ENCODE measurements around the gene SOX18.

The SOX18 gene

DNA sequence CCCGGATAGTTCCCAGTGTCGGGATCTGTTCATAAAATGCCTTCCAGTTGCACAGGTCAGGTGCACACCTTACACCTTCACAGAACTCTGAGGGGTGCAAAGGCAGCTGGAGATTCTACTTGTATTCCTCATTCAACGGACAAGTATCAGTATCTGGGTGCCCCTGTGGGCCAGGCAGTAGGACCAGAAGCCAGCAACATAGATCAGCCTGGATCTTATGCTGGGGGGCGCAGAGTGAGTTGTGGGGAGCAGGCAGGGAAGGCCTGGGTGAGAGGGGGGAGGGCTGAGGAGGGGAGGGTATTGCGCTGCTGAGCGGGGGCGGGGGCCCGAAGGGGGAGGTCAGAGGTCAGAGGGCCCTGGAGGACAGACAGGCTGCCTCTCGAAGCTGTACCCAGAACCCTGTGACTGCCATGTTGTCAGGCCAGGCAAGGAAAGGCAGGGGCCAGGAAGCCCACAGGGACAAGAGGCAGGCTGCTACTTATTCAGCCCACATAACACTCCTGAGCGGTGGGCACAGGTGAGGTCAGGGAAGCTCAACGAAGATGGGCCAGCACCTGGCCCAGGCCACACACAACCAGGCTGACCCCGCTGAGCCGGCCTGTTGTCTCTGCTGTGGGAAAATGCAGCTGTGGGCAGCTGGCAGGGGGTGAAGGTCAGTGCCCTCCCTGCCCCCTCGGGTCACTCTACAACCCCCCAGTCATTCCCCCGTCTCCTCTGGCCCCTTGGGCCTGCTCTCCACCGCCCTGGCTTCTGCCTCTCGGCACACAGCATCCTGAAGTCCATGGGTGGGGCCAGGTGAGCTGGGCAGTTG lies 31.6 kb upstream of the SOX18 start:
- H3K4me1 ChIP-seq (ENCODE audit: control insufficient read depth, insufficient read depth, low read length) = peaks cover 45% of the 10 kb centered on the region

DNA sequence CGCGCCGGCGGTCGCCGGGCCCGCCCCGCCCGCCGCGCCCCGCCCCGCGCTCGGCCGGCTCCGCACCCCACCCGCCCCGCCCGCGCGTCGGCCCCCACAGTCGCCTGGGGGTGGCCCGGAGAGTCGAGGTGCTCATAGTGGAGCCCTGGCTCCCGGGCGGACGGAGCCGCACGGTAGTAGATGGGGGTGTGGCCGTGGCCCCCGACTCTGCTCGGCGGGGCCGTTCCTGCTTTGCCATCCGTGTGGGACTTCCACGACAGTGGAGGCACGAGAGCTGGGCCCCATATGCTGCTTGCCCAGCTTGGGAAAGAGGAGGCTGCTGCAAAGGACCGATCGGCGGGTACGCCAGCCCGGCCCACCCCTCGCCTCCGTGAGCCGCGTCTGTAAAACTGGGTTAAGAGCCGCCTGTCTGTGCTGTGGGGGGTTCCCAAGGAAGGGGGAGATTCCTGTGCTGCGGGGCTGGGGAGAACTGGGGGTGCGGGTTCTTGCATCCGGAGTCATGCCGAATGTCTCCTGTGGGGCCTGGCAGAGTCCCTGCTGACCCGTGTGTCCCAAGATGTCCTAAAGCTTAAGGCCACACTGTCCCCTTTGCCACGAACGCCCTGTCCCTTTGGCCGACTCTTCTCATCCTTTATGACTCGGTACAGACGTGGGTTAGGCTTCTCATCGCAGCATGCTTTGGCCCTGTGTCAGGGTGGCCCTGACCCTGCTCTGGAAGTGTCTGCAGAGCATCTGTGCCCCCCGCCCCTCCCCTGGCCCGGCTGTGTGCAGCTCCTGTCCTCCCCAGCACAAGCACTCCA lies 30.8 kb upstream of the SOX18 start, which contains the start of gene OPRL1:
Gene OPRL1, plus strand, starts transcription at position 70 of the 800 bp plus-strand sequence. CDS start 12,639 bp downstream, outside the sequence.
- peak within 1 kb of the TSS; percentile 59 for H3K4me3 ChIP-seq (ENCODE audit: insufficient read depth, low read depth, low read length)
- no peak within 1 kb of the TSS for H3K27ac ChIP-seq (ENCODE audit: insufficient read depth, low read depth, low read length, poor library complexity, severe bottlenecking)
- peaks cover 53% of the 10 kb centered on the region for H3K27me3 ChIP-seq (ENCODE audit: control insufficient read depth, insufficient read depth, low read length, poor library complexity, severe bottlenecking)
- WGBS, 2 experiments = 11% methylated on average over 62 of the region's 62 CpGs
- H3K4me1 ChIP-seq (ENCODE audit: control insufficient read depth, insufficient read depth, low read length) = peaks cover 45% of the 10 kb centered on the region
- H3K36me3 ChIP-seq (ENCODE audit: control insufficient read depth, insufficient read depth, low read length) = no peaks in the 10 kb centered on the region
- H3K9me3 ChIP-seq (ENCODE audit: control insufficient read depth, low read length) = no peaks in the 10 kb centered on the region

More for the DNA sequence above, 31.6 kb upstream of the SOX18 start:
- H3K27ac ChIP-seq (ENCODE audit: insufficient read depth, low read depth, low read length, poor library complexity, severe bottlenecking) = no peak overlapping the region
- no peaks in the 10 kb centered on the region for H3K36me3 ChIP-seq (ENCODE audit: control insufficient read depth, insufficient read depth, low read length)
- H3K4me3 ChIP-seq (ENCODE audit: insufficient read depth, low read depth, low read length) = peak overlapping the region; percentile 59
- peaks cover 61% of the 10 kb centered on the region for H3K27me3 ChIP-seq (ENCODE audit: control insufficient read depth, insufficient read depth, low read length, poor library complexity, severe bottlenecking)
- WGBS, 2 experiments = 84 to 85% methylated on average over 17 of the region's 17 CpGs
- H3K9me3 ChIP-seq (ENCODE audit: control insufficient read depth, low read length) = no peaks in the 10 kb centered on the region

DNA sequence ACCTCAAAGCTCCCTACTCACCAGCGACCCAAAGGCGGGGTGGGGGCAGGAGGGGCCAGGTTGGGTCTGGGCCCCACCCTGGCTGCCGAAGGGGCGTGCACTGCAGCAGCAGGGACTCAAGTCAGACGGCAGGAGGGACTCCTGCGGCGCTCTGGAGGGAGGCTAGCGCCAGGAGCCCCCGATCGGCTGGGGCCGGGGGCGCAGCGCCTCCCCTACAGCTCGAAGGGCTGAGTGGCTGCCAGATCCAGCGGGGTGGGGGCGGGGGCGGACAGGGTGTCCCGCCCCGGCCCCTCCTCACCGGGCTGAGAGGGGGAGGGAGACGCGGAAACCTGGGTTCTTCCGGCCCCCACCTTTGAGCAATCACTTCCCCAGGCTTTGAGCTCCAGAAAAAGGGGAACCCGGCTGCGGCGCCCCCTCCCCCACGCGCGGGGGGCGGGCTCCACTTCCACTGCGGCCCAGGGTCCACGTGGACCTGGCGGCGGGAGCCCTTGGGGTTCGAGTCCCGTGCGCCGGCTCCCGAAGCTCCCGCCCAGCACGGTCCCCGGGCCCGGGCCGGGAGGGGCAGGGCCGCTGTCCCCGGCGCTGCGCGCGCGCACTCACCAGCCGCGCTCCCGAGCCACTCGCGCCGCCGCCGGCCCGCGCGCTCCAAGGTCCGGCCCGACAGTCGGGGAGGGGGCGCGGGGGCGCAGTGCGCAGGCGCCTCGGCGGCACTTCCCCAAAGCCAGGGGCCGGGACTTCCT lies 30.0 kb upstream of the SOX18 start, which contains the start of gene RGS19:
Gene RGS19, minus strand, starts transcription at position 246 of the 740 bp plus-strand sequence. CDS start 2,632 bp downstream, outside the sequence.
- Histone ChIP-seq H3K4me1 (ENCODE audit: control insufficient read depth, insufficient read depth, low read length) (peaks cover 39% of the 10 kb centered on the region), H3K4me3 (ENCODE audit: insufficient read depth, low read depth, low read length) (peak within 1 kb of the TSS; percentile 59), H3K27me3 (ENCODE audit: control insufficient read depth, insufficient read depth, low read length, poor library complexity, severe bottlenecking) (peaks cover 45% of the 10 kb centered on the region), H3K36me3 (ENCODE audit: control insufficient read depth, insufficient read depth, low read length) (no peaks in the 10 kb centered on the region), H3K9me3 (ENCODE audit: control insufficient read depth, low read length) (no peaks in the 10 kb centered on the region), H3K27ac (ENCODE audit: insufficient read depth, low read depth, low read length, poor library complexity, severe bottlenecking) (no peak within 1 kb of the TSS)
- 0% methylated on average over 73 of the region's 73 CpGs for WGBS, 2 experiments

DNA sequence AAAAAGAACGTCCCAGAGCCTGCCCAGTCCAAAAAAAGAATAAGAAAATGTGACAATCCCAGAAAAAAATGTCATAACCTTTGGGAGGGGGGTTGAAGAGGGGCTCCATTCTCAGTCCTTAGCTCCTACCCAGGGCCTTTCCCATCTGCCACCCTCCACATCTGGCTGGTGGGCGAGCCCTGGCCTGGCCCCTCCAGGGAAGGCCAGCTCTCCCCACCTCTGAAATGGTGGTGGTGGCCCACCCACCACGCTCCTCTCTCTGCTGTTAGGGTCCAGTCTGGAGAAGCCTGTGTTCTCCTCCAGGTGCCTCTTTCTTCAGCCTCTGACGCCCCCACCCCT lies 29.5 kb upstream of the SOX18 start:
- Histone ChIP-seq H3K4me3 (ENCODE audit: insufficient read depth, low read depth, low read length) (peak overlapping the region; percentile 59), H3K36me3 (ENCODE audit: control insufficient read depth, insufficient read depth, low read length) (no peaks in the 10 kb centered on the region), H3K27me3 (ENCODE audit: control insufficient read depth, insufficient read depth, low read length, poor library complexity, severe bottlenecking) (peaks cover 40% of the 10 kb centered on the region), H3K4me1 (ENCODE audit: control insufficient read depth, insufficient read depth, low read length) (peaks cover 38% of the 10 kb centered on the region), H3K27ac (ENCODE audit: insufficient read depth, low read depth, low read length, poor library complexity, severe bottlenecking) (no peak overlapping the region), H3K9me3 (ENCODE audit: control insufficient read depth, low read length) (no peaks in the 10 kb centered on the region)
- 34 to 36% methylated on average over 4 of the region's 4 CpGs for WGBS, 2 experiments

DNA sequence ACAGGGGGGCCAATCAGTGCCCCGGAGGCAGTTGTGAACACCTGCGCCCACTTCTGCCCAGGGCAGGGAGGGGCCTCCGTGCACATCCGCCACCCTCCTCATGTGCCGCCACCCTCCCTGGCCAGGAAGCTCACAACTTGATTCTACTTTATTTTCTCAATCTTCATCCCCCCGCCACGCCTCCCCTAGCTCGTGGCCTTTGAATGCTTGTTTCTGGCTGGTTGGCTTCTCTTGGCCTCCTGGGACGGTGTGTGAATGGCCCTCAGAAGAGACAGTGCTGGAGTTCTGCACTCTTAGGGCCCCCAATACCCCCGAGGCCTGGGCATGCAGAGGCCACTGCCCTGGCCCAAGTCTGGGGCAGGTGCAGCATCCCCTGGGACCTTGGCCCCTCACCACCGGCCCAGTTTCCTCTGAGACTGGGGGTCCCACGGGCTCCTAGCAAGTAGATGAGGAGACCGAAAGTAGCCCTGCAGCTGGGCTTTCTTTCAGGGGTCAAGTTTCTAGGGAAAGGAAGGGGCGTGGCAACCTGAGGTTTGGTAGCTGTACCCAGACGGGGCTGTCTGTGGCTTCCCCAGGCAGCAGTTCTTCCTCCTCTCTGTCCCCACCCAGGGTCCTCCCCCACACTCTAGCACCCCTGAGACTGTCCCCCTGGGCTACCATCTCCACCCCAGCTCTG lies 28.6 kb upstream of the SOX18 start:
- Histone ChIP-seq H3K4me1 (ENCODE audit: control insufficient read depth, insufficient read depth, low read length) (peaks cover 33% of the 10 kb centered on the region), H3K27me3 (ENCODE audit: control insufficient read depth, insufficient read depth, low read length, poor library complexity, severe bottlenecking) (peaks cover 31% of the 10 kb centered on the region), H3K9me3 (ENCODE audit: control insufficient read depth, low read length) (no peaks in the 10 kb centered on the region), H3K36me3 (ENCODE audit: control insufficient read depth, insufficient read depth, low read length) (no peaks in the 10 kb centered on the region), H3K27ac (ENCODE audit: insufficient read depth, low read depth, low read length, poor library complexity, severe bottlenecking) (no peak overlapping the region), H3K4me3 (ENCODE audit: insufficient read depth, low read depth, low read length) (no peak overlapping the region)
- WGBS, 2 experiments = 81 to 82% methylated on average over 15 of the region's 15 CpGs

DNA sequence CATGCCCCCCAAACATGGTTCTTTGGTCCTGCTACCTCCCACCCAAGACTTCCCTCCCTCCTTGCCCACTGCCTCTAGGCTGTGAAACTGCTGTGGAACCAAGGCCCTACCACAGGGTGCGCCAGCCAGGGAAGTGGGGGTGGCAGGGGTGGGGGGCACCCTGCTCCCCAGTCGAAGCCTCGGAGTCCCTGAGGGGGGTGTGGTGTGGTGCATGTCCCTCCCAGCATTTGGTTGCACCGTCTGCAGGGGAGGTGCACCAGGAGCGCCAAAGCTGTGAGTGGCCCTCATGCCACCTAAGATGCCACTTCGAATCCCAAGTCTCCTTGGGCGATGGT lies 28.1 kb upstream of the SOX18 start:
- no peaks in the 10 kb centered on the region for H3K9me3 ChIP-seq (ENCODE audit: control insufficient read depth, low read length)
- no peak overlapping the region for H3K4me3 ChIP-seq (ENCODE audit: insufficient read depth, low read depth, low read length)
- H3K36me3 ChIP-seq (ENCODE audit: control insufficient read depth, insufficient read depth, low read length) = no peaks in the 10 kb centered on the region
- H3K27me3 ChIP-seq (ENCODE audit: control insufficient read depth, insufficient read depth, low read length, poor library complexity, severe bottlenecking) = peaks cover 26% of the 10 kb centered on the region
- peaks cover 31% of the 10 kb centered on the region for H3K4me1 ChIP-seq (ENCODE audit: control insufficient read depth, insufficient read depth, low read length)
- H3K27ac ChIP-seq (ENCODE audit: insufficient read depth, low read depth, low read length, poor library complexity, severe bottlenecking) = no peak overlapping the region
- WGBS, 2 experiments = 94 to 96% methylated on average over 7 of the region's 7 CpGs

DNA sequence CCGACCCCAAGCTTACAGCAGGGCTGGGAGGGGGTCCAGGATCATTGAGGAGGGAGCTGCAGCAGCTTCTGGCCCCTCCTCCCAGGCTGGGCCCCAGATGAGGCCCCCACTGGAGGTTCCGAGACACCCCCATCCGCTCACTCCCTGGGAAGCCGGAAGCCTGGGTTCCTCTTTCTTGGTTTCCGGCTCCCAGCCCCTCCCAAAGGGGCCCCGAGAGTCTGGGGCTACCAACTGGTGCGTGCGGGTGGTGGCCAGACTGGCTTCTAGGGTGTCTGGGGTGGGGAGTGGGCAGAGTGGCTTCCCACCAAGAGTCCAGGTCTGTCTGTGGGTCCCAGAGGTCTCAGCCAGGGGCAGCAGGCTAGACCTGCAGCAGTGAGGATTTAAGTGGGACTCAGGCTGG lies 27.7 kb upstream of the SOX18 start:
- 94 to 95% methylated on average over 8 of the region's 8 CpGs for WGBS, 2 experiments
- Histone ChIP-seq H3K9me3 (ENCODE audit: control insufficient read depth, low read length) (no peaks in the 10 kb centered on the region), H3K36me3 (ENCODE audit: control insufficient read depth, insufficient read depth, low read length) (no peaks in the 10 kb centered on the region), H3K27ac (ENCODE audit: insufficient read depth, low read depth, low read length, poor library complexity, severe bottlenecking) (no peak overlapping the region), H3K4me1 (ENCODE audit: control insufficient read depth, insufficient read depth, low read length) (peaks cover 27% of the 10 kb centered on the region), H3K27me3 (ENCODE audit: control insufficient read depth, insufficient read depth, low read length, poor library complexity, severe bottlenecking) (peaks cover 22% of the 10 kb centered on the region), H3K4me3 (ENCODE audit: insufficient read depth, low read depth, low read length) (no peak overlapping the region)

DNA sequence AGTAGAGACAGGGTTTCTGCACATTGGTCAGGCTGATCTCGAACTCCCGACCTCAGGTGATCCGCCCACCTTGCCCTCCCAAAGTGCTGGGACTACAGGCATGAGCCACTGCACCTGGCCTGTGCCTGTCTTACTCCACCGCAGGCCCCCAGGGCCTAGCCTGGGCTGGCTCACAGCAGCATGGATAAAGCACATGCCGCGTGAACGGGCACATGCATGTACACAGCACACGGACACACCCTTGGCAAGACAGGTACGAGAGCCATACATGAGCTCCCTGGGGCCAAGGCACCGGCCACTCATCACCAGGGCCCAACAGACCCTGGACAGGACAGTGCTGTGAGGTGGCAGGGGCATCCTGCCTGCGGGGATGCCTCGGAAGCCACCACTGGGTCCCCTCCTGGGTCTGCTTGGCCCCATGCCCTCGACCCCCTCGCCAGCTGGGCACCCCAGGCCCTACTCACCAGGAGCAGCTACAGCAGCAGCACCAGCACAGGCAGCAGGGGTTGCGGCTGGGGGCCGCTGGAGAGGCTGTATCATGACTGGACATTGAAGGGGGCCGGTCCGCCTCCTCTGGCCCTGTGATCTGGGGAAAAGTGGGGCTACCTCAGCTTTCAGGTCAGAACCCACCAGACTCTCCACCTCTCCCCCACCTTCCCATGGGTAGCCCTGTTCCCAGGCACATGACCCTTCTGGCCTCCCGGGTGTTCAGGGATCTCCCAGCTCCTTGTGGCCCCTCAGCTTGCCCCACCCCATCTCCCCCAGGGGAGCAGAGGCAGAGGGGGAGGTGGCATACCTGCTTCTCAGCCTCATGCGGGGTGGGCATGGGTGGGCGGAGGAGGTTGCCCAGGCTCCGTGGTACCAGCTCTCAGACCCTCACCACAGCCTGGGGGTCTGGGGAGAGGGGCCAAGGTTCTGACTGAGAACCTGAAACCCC lies 26.9 kb upstream of the SOX18 start:
- Histone ChIP-seq H3K27ac (ENCODE audit: insufficient read depth, low read depth, low read length, poor library complexity, severe bottlenecking) (no peak overlapping the region), H3K9me3 (ENCODE audit: control insufficient read depth, low read length) (no peaks in the 10 kb centered on the region), H3K4me3 (ENCODE audit: insufficient read depth, low read depth, low read length) (no peak overlapping the region), H3K4me1 (ENCODE audit: control insufficient read depth, insufficient read depth, low read length) (peaks cover 24% of the 10 kb centered on the region), H3K27me3 (ENCODE audit: control insufficient read depth, insufficient read depth, low read length, poor library complexity, severe bottlenecking) (peaks cover 14% of the 10 kb centered on the region), H3K36me3 (ENCODE audit: control insufficient read depth, insufficient read depth, low read length) (no peaks in the 10 kb centered on the region)
- WGBS, 2 experiments = 94 to 95% methylated on average over 22 of the region's 22 CpGs

DNA sequence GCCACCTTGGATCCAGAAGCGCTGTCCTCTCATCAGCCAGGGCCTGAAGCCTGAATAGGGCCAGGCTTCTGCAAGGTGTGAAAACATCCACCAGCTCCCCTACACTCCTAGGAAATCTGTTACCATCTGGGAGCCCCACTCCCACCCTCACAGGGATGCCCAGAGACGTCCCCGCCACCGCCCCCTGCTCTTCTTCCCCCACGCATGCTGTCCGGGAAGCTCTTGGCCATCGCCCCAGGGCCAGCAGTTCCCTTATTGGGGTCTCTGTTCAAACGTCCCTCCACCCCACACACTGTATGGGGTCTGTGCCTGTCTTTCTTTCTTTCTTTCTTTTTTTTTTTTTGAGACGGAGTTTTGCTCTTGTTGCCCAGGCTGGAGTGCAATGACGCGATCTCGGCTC lies 26.1 kb upstream of the SOX18 start:
- Histone ChIP-seq H3K27ac (ENCODE audit: insufficient read depth, low read depth, low read length, poor library complexity, severe bottlenecking) (no peak overlapping the region), H3K9me3 (ENCODE audit: control insufficient read depth, low read length) (no peaks in the 10 kb centered on the region), H3K27me3 (ENCODE audit: control insufficient read depth, insufficient read depth, low read length, poor library complexity, severe bottlenecking) (peaks cover 6% of the 10 kb centered on the region), H3K36me3 (ENCODE audit: control insufficient read depth, insufficient read depth, low read length) (no peaks in the 10 kb centered on the region), H3K4me3 (ENCODE audit: insufficient read depth, low read depth, low read length) (no peak overlapping the region), H3K4me1 (ENCODE audit: control insufficient read depth, insufficient read depth, low read length) (peaks cover 17% of the 10 kb centered on the region)
- WGBS, 2 experiments = 90 to 92% methylated on average over 12 of the region's 12 CpGs

Measured in ectodermal cell (in vitro differentiated cells).